ENCODE results near the gene PIP5K1C.
A peak's percentile ranks its signal among the peaks of the same experiment; 100 is the strongest.

Gene PIP5K1C

DNA sequence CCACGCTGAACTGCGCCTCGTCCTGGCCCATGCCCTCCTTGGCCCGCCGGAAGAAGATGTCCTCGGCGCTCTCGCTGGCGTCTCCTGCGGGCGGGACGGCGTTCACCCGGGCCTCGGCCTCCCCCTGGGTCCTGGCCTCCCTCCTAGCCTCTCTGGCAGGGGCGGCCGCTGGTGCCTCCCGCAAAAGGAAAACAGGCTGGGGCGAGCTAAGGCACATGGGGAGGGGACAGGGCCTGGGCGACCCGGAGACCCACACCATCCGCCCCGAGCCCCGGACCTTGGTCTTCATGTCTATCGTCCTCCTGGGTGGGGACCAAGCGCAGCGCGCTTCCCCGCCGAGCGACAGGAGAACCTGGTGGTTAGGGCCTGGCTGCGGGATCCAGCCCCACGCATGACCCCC is 87.9 kb downstream of the PIP5K1C start:
- no peak for DNase-seq (ENCODE audit: low read depth in 1 of 2, low spot score in 1 of 2)

DNA sequence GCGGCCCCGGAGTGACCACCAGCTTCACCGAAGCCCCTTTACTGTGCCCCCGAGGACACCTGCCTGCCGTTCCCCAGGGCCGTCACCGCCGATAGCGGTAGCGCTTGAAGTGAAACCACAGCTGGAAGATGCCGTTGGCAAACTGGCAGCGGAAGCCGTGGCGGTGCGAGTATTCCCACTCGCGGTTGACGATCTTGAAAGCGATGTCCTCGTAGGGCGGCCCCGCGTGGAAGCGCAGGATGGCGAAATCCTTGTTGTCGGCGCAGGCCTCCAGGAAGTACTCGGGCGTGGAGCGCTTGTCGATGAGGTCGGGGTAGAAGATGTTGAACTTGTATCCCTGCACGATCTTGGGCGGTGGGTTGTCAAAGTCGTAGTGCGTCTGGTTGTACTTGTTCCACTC is 88.4 kb downstream of the PIP5K1C start:
- no peak for DNase-seq (ENCODE audit: low read depth in 1 of 2, low spot score in 1 of 2)

DNA sequence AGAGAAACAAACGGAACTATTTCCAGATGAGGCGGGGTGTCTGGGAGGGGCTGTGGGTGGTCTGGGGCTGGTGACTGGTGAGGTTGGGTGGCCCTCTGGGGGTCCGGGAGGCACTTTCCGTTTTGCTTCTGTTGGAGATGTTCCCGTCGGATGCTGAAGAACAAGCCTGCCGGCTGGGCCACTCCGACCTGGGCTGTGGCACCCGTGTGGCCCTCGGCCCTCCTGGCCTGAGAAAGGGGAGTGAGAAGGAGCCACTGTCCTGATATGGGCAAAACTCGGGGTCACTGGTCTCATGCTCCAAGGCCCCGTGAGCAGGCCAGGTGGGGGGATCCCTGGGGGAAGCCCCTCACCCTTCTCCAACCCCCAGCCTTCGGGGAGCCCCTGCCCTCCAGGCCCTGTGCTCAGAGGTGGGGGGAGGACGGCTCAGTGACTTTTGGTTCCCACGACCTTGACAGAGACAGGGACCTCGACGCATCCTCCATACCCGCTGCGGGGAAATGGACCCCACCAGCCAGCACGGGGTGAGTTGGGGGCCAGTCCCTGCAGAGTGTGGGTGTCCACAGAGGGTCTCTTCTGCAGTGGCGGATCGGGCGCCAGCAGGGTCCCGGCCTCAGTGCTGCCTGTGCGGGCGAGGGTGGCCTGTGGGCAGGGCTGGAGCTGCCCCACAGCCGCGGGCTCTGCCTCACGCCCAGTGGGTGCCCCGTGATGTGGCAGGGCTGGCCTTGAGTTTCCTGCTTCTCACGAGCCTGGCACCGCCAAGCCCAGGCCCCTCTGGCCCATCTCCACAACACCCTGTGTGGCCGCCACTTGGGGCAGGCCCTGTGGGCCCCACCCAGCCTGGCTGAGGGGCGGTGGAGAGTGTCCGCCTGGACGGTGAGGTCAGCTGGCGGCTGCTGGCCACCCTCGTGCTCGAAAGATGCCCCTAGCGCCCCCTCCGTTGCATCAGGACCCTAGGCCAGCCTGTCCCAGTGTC is 89.2 kb downstream of the PIP5K1C start:
- DNase-seq (ENCODE audit: low read depth in 1 of 2, low spot score in 1 of 2), result no peak

DNA sequence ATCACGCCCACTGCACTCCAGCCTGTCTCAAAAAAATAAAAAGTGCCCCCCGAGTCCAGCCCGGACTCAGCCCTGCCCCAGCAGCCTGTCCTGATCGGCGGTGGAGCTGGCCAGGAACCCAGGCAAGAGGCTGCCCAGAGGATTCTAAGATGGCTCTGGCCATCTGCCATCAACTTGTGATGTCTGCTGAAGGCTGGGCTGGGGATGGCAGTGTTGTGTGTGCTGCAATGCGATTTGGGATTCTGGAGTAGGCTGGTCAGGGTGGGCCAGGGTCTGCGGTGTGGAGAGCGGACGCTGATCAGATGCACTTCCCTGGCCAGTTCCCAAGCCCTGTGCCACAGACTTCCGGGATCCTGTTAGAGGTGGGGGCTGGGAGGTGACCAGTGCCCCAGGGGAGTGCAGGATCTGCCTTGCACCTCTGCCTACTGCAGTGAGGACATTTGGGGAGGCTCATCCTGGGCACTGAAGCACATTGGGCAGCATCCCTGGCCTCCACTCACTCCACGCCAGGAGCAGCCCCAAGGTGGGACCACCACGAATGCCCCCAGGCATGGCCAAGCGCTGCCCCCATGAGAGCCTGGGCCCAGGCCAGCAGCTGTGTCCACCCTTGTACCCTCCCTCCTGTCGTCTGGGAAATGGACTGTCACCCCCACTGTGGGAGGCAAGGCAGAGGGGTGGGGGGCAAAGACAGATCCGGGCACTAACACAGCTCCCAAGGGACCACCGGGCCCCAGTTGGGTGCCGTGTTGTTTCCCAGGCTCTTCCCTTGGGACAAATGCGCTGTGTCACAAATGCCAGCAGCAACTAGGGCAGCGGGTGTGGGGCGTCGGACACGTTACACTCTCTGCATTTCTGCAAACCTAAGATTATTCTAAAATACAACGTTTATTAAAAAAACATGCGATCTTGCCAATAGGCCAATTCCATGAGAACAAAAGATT is 90.2 kb downstream of the PIP5K1C start:
- DNase-seq (ENCODE audit: low read depth in 1 of 2, low spot score in 1 of 2), result no peak

DNA sequence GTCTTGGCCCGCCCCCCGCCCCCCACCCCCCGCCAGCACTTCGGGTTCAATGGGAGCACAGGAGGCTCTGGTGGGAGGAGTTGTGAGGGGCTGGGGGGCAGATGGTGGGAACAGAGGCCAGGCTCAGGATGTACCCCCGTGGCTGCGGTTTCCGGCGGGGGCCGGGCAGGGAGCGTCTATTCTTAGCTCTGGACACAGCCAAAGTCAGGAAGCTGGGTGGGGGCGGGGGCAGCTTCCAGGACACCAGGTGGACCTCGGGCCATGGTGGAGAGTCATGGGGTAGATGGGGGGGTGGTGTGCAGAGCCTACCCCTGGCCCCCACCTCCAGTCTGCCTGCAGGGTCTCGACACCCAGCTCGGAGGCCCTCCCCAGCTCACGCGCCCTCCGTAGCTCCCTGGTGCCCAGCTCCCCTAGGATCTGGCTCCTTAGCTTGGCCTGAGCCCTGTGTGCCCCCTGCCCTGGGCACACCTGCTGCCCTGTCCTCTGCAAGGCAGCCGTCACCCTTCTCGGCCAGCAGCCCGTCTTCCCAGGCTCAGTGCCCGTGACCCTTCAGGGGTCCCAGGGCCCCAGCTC is 91.4 kb downstream of the PIP5K1C start:
- no peak for DNase-seq (ENCODE audit: low read depth in 1 of 2, low spot score in 1 of 2)

DNA sequence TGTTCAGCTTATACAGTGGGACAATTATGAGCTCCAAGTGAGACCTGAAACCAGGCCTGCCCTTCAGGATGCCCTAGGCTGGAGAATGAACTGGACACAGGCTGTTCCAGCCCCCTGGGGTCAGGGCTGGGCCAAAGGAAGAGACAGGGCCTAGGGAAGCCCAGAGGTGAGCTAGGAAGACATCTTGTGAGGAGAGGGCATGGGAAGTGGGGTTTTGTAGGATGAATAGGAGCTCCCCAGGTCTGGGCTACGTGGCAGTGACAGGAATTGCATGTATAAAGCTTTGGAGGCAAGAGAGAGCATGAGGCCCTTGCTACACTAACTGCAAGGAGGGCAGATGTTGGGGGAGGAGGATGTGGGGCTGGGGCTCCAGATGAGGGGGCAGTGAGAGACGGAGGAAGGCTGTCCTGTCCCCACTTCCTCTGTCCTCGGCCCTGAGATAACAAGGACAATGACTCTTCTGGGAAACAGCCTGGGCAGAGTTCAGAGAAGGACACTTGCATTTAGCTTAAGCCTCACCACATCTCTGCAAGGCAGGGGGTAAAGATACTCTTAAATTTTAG is 92.1 kb downstream of the PIP5K1C start:
- no peak for DNase-seq (ENCODE audit: low read depth in 1 of 2, low spot score in 1 of 2)

DNA sequence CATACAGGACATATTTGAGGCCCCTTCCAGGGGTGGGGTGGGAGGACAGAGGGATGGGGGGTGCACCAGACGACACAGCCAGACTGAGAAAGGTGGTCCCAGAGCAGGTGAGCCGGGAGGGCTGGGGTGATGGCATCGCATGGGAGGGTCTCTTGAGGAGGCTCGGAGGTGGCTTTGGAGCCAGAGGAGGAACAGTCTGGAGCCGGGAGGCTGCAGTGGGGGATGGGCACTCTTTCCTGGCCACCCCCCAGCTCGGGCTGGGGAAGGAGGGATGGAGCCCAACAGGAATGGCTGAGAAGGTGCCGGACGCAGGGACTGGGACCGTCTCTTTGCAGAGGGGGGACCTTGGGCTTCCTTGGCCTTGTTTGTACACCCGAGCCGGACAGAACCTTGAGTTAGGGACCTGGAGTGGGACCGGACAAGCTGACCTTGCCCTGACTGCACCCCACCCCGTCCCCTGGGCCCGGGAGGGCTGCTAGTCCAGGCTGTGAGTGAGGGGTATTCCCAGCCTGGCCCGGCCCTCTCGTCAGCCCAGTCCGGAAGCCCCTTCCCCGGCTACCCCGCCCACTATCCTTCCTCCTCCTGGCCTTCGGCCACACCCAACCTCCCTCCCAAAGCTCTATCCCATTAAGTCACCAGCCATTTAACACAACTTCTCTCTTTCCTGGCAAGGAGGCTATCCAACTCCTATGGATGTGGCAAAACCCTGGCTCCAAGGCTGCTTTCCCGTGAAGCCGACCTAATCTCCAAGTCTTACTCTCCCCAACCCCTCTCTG is 92.8 kb downstream of the PIP5K1C start:
- no peak for DNase-seq (ENCODE audit: low read depth in 1 of 2, low spot score in 1 of 2)

DNA sequence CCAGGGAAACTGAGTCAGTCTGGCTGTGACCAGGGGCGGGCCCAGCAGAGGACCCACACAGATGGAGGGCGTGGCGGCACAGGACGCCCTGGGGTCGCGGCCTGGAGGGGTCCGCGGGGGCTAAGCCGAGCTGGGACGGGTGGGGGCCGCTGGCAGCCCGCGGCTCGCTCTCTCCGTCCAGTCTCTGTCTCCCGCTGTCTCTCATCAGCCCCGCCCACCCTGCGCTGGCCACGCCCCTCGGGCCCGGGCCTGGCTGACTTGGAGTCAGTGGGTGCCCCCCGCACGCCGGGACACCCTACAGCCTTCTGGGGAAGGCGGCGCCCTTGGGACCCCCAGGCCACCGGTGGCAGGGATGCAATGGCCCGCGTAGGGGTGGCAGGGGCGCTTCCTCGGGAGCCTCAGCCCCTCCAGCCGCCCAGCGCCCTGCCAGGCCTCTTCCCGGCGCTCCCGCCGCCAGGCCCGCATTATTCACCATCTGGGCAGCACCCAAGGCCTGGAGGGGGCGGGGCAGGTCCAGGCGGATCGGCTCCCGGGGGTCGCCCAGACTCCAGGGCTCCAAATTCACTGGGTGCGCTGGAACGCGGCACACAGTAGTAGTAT is 93.5 kb downstream of the PIP5K1C start, which contains the start of gene TBXA2R:
Gene TBXA2R, minus strand, starts transcription at position 186 of the 600 bp plus-strand sequence. CDS start 6,241 bp downstream, outside the sequence.
- peak in 1 of 2 donors; percentile 52 for DNase-seq (ENCODE audit: low read depth in 1 of 2, low spot score in 1 of 2)

DNA sequence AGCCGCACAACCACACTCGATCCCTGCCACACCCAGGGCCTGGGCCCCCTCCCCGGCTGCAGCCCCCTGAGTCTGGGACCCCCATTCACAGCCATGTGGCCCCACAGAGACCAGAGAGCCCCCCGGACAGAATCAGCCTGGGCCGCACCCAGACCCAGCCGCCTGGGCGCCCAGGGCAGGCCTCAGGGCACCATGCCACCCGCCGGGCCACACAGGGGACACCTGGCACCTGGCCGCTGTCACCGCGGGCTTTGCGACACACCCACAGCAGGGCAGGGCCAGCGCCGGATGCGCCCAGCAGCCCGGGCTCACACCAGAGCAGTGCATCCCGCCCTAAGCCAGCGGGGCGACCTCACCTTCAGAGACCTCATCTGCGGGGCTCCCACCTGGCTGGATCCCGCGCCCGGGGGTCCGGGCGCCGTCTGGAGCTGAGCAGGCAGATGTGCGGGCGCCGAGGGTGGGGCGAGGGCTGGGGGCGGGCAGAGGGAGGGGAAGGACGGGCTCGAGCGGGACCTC is 94.0 kb downstream of the PIP5K1C start:
- DNase-seq (ENCODE audit: low read depth in 1 of 2, low spot score in 1 of 2), result no peak

DNA sequence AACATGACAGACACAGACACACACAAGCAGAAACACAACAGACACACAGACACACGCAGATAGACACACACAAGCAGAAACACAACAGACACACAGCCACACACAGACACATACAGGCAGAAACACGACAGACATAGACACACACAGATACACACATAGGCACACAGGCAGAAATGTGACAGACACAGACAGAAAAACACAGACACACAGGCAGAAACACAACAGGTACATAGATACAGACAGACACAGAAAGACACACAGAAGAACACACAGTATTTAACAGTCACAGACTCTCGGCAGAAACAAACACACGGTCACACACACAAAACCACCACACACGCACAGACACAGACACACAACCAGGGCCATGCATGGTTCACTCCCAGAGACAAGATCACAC is 94.5 kb downstream of the PIP5K1C start:
- no peak for DNase-seq (ENCODE audit: low read depth in 1 of 2, low spot score in 1 of 2)

DNA sequence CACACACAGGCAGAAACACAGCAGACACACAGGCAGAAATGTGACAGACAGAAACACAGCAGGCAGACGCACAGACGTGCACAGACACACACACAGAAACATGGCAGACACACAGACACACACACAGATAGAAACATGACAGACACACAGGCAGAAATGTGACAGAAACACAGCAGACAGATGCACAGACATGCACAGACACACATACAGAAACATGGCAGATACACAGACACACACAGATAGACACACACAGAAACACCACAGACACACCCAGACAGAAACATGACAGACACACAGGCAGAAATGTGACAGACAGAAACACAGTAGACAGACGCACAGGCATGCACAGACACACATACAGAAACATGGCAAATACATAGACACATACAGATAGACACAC is 94.9 kb downstream of the PIP5K1C start:
- no peak for DNase-seq (ENCODE audit: low read depth in 1 of 2, low spot score in 1 of 2)

DNA sequence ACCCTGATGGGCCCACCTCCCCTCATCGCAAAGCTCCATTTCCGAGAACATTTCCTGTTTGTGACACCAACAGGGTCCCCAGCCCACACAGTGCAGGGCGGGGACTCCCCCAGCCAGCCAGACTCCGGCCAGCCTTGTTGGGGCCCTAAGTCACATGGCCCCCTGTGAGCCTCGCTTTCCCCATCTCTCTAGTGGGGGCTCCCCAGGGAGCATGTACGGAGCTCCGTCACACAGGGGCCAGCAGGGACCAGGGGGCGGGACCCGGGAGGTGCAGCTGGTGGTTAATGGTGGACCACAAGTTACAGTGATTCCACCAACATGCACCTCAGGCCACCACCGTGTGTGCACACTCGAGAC is 95.3 kb downstream of the PIP5K1C start:
- no peak for DNase-seq (ENCODE audit: low read depth in 1 of 2, low spot score in 1 of 2)

DNA sequence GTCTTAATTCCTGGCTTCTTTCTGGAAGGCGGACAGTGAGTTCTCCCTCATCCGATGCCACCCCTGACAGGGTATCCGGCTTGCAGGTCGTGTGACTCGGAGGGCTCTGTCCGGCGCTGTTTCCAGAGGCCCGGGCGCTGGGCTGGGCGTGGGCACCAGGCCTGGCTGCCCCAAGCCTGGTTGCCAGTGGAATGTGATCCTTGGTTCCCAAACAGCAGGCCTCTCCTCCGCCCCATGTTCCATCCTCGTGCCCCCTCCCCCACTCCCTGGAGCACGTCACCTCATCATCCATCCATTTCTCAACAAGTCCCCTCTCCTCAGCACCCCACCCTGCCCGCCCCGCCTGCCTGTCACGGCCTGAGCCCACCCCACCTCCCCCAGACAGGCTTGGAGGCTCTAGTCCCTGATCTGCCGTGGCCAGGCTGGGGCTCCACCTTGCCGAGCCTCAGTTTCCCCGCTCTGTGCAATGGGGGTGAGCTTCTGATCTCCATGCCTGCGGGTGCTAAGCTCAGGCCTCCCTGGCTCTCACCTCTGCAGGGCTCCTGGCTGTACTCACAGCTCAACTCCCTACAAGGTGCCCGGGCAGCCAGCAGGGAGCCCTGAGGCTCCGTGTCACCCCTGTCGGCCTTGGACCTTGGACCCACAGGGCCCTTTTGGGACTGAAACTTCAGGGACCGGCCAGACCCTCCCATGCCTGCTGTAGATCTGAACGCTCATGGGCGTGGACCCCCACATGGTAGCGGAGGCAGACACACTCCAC is 95.9 kb downstream of the PIP5K1C start:
- no peak for DNase-seq (ENCODE audit: low read depth in 1 of 2, low spot score in 1 of 2)

DNA sequence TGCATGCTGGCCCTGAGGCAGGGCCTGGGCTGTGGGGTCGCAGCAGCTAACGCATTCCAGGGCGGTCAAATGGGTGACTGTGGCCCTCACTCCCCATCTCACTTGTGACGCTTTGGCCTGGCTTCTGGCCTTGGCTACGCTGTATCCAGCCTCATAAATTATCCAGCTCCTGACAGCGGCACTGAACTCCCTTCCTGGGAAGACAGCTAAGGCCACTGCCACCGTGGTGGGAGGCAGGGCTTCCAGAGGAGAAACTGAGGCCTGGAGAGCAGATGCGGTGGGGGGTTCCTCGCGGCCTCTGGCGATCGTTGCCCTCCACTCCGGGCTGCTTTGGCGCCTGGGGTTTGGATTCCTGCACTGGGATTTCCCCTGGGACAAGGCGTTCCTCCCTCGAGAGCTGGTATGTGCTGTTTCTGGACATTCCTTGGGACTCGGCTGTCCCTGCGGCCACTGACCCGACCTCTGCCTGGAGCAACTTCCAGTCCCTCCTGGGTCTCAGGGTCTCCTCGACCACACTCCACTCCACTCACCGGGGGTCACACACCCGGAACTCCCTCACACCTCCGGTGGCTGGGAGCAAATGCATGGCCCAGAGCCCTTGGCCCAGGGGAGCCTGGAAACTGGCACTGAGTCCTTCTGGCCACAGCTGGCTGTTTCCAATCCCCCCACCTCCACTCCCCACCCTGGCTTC is 97.0 kb downstream of the PIP5K1C start:
- DNase-seq (ENCODE audit: low read depth in 1 of 2, low spot score in 1 of 2), result no peak

DNA sequence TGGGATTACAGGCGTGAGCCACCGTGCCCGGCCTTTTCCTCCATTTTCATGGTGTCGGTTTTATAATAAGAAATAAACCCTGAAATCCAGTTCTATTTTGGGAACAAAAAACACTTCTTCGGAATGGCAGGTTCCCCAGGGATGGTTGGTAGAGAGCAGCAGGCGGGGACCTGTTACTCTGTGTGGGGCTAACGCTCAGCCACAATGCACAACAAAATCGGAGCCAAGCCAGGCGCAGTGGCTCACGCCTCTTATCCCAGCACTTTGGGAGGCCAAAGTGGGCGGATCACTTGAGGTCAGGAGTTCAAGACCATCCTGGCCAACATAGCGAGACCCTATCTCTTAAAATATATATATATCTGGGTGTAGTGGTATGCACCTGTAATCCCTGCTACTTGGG is 99.2 kb downstream of the PIP5K1C start:
- DNase-seq (ENCODE audit: low read depth in 1 of 2, low spot score in 1 of 2), result no peak

DNA sequence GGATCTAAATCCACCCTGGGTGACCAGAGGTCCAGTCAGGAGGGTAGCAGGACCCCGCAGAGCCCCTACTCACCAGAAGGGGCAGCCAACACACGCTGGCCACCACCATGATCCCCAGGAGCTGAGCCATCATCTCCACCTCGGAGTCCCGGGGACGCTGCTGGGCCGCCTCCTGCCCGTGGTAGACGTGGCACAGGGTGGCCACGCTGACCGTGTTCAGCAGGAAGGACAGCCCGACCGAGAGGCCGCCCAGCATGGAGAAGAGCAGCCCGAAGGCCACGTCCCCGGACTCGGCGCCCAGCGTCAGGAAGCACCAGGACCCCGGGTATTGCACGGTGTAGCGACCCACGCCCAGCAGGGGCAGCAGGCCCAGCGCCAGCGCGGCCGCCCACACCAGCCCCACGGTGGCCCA is 100.5 kb downstream of the PIP5K1C start:
- no peak for DNase-seq (ENCODE audit: low read depth in 1 of 2, low spot score in 1 of 2)

DNA sequence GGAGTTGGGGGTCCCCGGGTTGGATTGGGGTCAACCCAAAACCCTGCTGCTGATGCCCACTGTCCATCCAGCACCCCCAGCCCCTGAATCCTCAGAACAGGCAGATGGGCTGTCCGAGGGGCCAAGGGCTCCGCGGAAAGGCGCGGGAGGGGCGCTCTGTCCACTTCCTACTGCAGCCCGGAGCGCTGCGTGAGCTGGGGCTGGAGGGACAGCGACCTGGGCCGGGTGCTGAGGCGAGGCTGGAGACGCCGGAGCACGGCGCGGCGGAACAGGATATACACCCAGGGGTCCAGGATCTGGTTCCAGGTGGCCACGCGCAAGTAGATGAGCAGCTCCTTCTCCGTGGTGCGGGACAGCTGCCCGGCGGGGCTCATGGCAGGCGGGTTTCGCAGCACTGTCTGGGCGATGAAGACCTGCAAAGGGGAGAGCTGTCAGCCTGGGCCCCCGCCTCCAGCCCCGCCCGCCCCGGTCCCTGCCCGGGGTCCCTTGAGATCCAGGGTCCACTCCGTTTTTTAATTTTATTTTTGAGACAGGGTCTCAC is 104.7 kb downstream of the PIP5K1C start:
- DNase-seq (ENCODE audit: low read depth in 1 of 2, low spot score in 1 of 2), result no peak

DNA sequence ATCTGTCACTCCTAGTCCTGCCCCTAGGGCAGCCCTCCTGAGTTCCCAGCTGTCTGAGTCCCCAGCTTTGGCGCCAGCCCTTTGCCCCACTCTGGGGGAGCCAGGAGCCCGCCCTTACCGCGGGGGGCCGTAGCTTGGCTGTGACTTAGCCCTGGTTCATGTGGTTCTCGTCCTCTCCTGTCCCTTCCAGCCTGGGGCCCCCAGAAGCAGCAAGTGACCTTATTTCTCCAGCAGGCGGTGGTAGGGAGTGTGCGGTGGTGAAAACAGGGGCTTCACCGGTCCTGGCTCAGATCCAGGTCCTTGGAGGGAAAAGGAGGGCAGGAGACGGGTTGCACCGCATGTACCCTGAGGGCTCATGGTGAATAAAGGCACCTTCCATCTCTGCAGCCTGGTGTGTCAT is 107.1 kb downstream of the PIP5K1C start:
- DNase-seq (ENCODE audit: low read depth in 1 of 2, low spot score in 1 of 2), result no peak

Data from stimulated activated CD4-positive, alpha-beta T cell treated with anti-CD3 and anti-CD28 coated beads, Interleukin-15, amount 100 ng/mL, for 1 hour (primary cell).